Duodenal mucosa (tissue), 2 donors: Measurements from ENCODE around the gene EPN1.

Experiments used
- H3K27ac ChIP-seq: one replicate; pipeline ENCODE4 v1.7.0; 2013; ENCODE audit warnings: low read depth, low read length
- H3K27me3 ChIP-seq, 2 donors: one replicate each; pipeline ENCODE4 v1.7.0; 2013; ENCODE audit warnings: low read length in 2 of 2, control low read depth in 1 of 2; ENCODE audit not compliant: insufficient read depth in 2 of 2, control insufficient read depth in 1 of 2
- H3K36me3 ChIP-seq, 2 donors: one replicate each; pipeline ENCODE4 v1.7.0; 2013; ENCODE audit warnings: low read length in 2 of 2, control low read depth in 1 of 2; ENCODE audit not compliant: insufficient read depth in 2 of 2, control insufficient read depth in 1 of 2
- H3K4me1 ChIP-seq, 2 donors: one replicate each; pipeline ENCODE4 v1.7.0; 2013; ENCODE audit warnings: low read length in 2 of 2, control low read depth in 1 of 2; ENCODE audit not compliant: insufficient read depth in 2 of 2, control insufficient read depth in 1 of 2
- H3K4me3 ChIP-seq, 2 donors: one replicate each; pipeline ENCODE4 v1.7.0; 2013; ENCODE audit warnings: low read length in 2 of 2, low read depth in 1 of 2
- H3K9ac ChIP-seq, 2 donors: one replicate each; pipeline ENCODE4 v1.7.0; 2013; ENCODE audit warnings: low read length in 2 of 2, low read depth in 1 of 2
- H3K9me3 ChIP-seq, 2 donors: one replicate each; pipeline ENCODE4 v1.7.0; 2013; ENCODE audit warnings: low read length in 2 of 2, control low read depth in 1 of 2; ENCODE audit not compliant: control insufficient read depth in 1 of 2

The EPN1 gene

GRCh38 chr19:55660991-55661390 lies 14.0 kb upstream of the EPN1 start:
- H3K27ac ChIP-seq, result no peak overlapping the region
- H3K36me3 ChIP-seq, result peaks cover 42 to 71% of the 10 kb centered on the region in 2 donors
- no peaks in the 10 kb centered on the region for H3K9me3 ChIP-seq
- no peak overlapping the region for H3K9ac ChIP-seq
- H3K27me3 ChIP-seq, result no peaks in the 10 kb centered on the region
- H3K4me1 ChIP-seq, result peaks cover 21 to 33% of the 10 kb centered on the region in 2 donors
- no peak overlapping the region for H3K4me3 ChIP-seq

- Histone ChIP-seq H3K9me3 (no peaks in the 10 kb centered on the region), H3K36me3 (peaks cover 50 to 79% of the 10 kb centered on the region in 2 donors), H3K4me1 (peaks cover 19 to 32% of the 10 kb centered on the region in 2 donors), H3K27ac (no peak overlapping the region), H3K27me3 (no peaks in the 10 kb centered on the region), H3K4me3 (no peak overlapping the region), H3K9ac (no peak overlapping the region)
These were observed 13.2 kb upstream of the EPN1 start for GRCh38 chr19:55661826-55662225.

GRCh38 chr19:55663846-55664536 lies 11.0 kb upstream of the EPN1 start:
- H3K4me3 ChIP-seq, result no peak overlapping the region
- no peaks in the 10 kb centered on the region for H3K9me3 ChIP-seq
- no peaks in the 10 kb centered on the region for H3K27me3 ChIP-seq
- peaks cover 24 to 26% of the 10 kb centered on the region in 2 donors for H3K4me1 ChIP-seq
- H3K36me3 ChIP-seq, result peaks cover 57 to 92% of the 10 kb centered on the region in 2 donors
- H3K27ac ChIP-seq, result no peak overlapping the region
- no peak overlapping the region for H3K9ac ChIP-seq

- Histone ChIP-seq H3K9ac (peak overlapping the region in 1 of 2 donors; percentile 11), H3K4me1 (peaks cover 24 to 29% of the 10 kb centered on the region in 2 donors), H3K36me3 (peaks cover 57 to 91% of the 10 kb centered on the region in 2 donors), H3K4me3 (no peak overlapping the region), H3K27ac (no peak overlapping the region), H3K27me3 (no peaks in the 10 kb centered on the region), H3K9me3 (no peaks in the 10 kb centered on the region)
These were observed 8.6 kb upstream of the EPN1 start for GRCh38 chr19:55666343-55667005.

- H3K4me1 ChIP-seq, result peaks cover 24 to 29% of the 10 kb centered on the region in 2 donors
- H3K9ac ChIP-seq, result peak overlapping the region in 1 of 2 donors; percentile 11
- no peak overlapping the region for H3K27ac ChIP-seq
- H3K9me3 ChIP-seq, result no peaks in the 10 kb centered on the region
- no peak overlapping the region for H3K4me3 ChIP-seq
- no peaks in the 10 kb centered on the region for H3K27me3 ChIP-seq
- H3K36me3 ChIP-seq, result peaks cover 52 to 89% of the 10 kb centered on the region in 2 donors
These were observed 8.0 kb upstream of the EPN1 start for GRCh38 chr19:55667006-55667381.

- Histone ChIP-seq H3K27ac (no peak overlapping the region), H3K36me3 (peaks cover 49 to 90% of the 10 kb centered on the region in 2 donors), H3K27me3 (no peaks in the 10 kb centered on the region)
These were observed 7.5 kb upstream of the EPN1 start for GRCh38 chr19:55667511-55667910.

GRCh38 chr19:55667958-55668357 lies 7.1 kb upstream of the EPN1 start:
- Histone ChIP-seq H3K27me3 (no peaks in the 10 kb centered on the region), H3K4me3 (no peak overlapping the region), H3K36me3 (peaks cover 45 to 85% of the 10 kb centered on the region in 2 donors), H3K4me1 (peaks cover 24 to 29% of the 10 kb centered on the region in 2 donors), H3K9me3 (no peaks in the 10 kb centered on the region), H3K27ac (no peak overlapping the region), H3K9ac (no peak overlapping the region)

More at GRCh38 chr19:55667511-55667910, 7.5 kb upstream of the EPN1 start:
- Histone ChIP-seq H3K4me3 (no peak overlapping the region), H3K9me3 (no peaks in the 10 kb centered on the region), H3K4me1 (peaks cover 24 to 29% of the 10 kb centered on the region in 2 donors), H3K9ac (no peak overlapping the region)

GRCh38 chr19:55668603-55669348 lies 6.2 kb upstream of the EPN1 start:
- Histone ChIP-seq H3K9me3 (no peaks in the 10 kb centered on the region), H3K9ac (no peak overlapping the region), H3K4me3 (no peak overlapping the region), H3K4me1 (peaks cover 24 to 29% of the 10 kb centered on the region in 2 donors), H3K27ac (no peak overlapping the region), H3K36me3 (peaks cover 39 to 82% of the 10 kb centered on the region in 2 donors), H3K27me3 (no peaks in the 10 kb centered on the region)

GRCh38 chr19:55669418-55670279 lies 5.4 kb upstream of the EPN1 start:
- Histone ChIP-seq H3K27ac (no peak overlapping the region), H3K4me3 (no peak overlapping the region), H3K27me3 (no peaks in the 10 kb centered on the region), H3K9ac (no peak overlapping the region), H3K9me3 (no peaks in the 10 kb centered on the region), H3K36me3 (peaks cover 33 to 73% of the 10 kb centered on the region in 2 donors), H3K4me1 (peaks cover 24 to 29% of the 10 kb centered on the region in 2 donors)
